Activated CD4-positive, alpha-beta memory T cell treated with anti-CD3 and anti-CD28 coated beads, Interleukin-2, amount 10 ng/mL, durations not matched to agents 7 days and 5 days (primary cell): Measurements from ENCODE around the gene ENDOG. TPM values are rescaled to one million over a fixed set of nuclear protein-coding genes. Genes with fewer than 3 reads are reported as not detected.

Source experiments
- CTCF ChIA-PET: fragments of 350-600 bp; sonication (Branson Sonifier 250); formaldehyde crosslinking; loops from one replicate; lab custom pipeline; 2021; ENCODE audit warnings: antibody characterized with exemption, inconsistent platforms; lab: Charles Lee
- POLR2A ChIA-PET: fragments of 350-600 bp; sonication (Branson Sonifier 250); formaldehyde crosslinking; loops from one replicate; lab custom pipeline; 2021; ENCODE audit warnings: antibody characterized with exemption; lab: Charles Lee
- DNase-seq: peaks from one replicate; pipeline ENCODE4 v3.0.0-alpha.2; 2020
- H3K27ac Mint-ChIP-seq: one replicate; pipeline ENCODE4 v1.8.0; 2021; ENCODE audit warnings: mild to moderate bottlenecking, mixed read lengths
- H3K27me3 Mint-ChIP-seq: one replicate; pipeline ENCODE4 v1.8.0; 2021; ENCODE audit warnings: mixed read lengths
- H3K36me3 Mint-ChIP-seq: one replicate; pipeline ENCODE4 v1.8.0; 2021; ENCODE audit warnings: low read depth, mixed read lengths
- H3K4me1 Mint-ChIP-seq: one replicate; pipeline ENCODE4 v1.8.0; 2021; ENCODE audit warnings: mixed read lengths
- H3K4me3 Mint-ChIP-seq: one replicate; pipeline ENCODE4 v1.8.0; 2021; ENCODE audit warnings: mild to moderate bottlenecking, mixed read lengths
- H3K9me3 Mint-ChIP-seq: one replicate; pipeline ENCODE4 v1.8.0; 2021; ENCODE audit warnings: mixed read lengths
- total RNA-seq, 2 experiments: library from RNA; stranded (reverse); gene quantifications; one replicate each; pipeline ENCODE4 v1.2.3, GENCODE V29; 2021

Gene ENDOG
- total RNA-seq, 2 experiments from 2014 or later = 16.7 to 19.1 TPM

- Mint-ChIP-seq H3K27ac (no peak overlapping the region), H3K9me3 (no peaks in the 10 kb centered on the region), H3K36me3 (peaks cover 18% of the 10 kb centered on the region), H3K27me3 (no peaks in the 10 kb centered on the region), H3K4me1 (no peaks in the 10 kb centered on the region), H3K4me3 (no peak overlapping the region)
- no peak for DNase-seq
- CTCF ChIA-PET = no interaction called here
- POLR2A ChIA-PET = no interaction called here
These were observed 10.5 kb upstream of the ENDOG start for GRCh38 chr9:128807827-128808226.

GRCh38 chr9:128808543-128808942 lies 9.8 kb upstream of the ENDOG start:
- no peak overlapping the region for H3K27ac Mint-ChIP-seq
- no peaks in the 10 kb centered on the region for H3K4me1 Mint-ChIP-seq
- no peaks in the 10 kb centered on the region for H3K9me3 Mint-ChIP-seq
- CTCF ChIA-PET = interaction anchor here (1.1 kb wide), 1 partner anchor 10 kb away, joined by 5 read pairs; the partner anchor contains the start of gene ENDOG
- H3K4me3 Mint-ChIP-seq = no peak overlapping the region
- POLR2A ChIA-PET = interaction anchor here (0.6 to 2.6 kb wide), 2 partner anchors 10 to 379 kb away, joined by 4 to 10 read pairs; partner anchors contain the start of gene ENDOG
- DNase-seq = no peak
- no peaks in the 10 kb centered on the region for H3K27me3 Mint-ChIP-seq
- H3K36me3 Mint-ChIP-seq = peaks cover 12% of the 10 kb centered on the region

- H3K27ac Mint-ChIP-seq = no peak overlapping the region
- no peak overlapping the region for H3K4me3 Mint-ChIP-seq
- ChIA-PET CTCF (interaction anchor here (1.1 kb wide), 1 partner anchor 9 kb away, joined by 5 read pairs; the partner anchor contains the start of gene ENDOG), POLR2A (interaction anchor here (0.6 to 2.6 kb wide), 2 partner anchors 9 to 380 kb away, joined by 4 to 10 read pairs; partner anchors contain the start of gene ENDOG)
- H3K27me3 Mint-ChIP-seq = no peaks in the 10 kb centered on the region
- no peaks in the 10 kb centered on the region for H3K4me1 Mint-ChIP-seq
- peaks cover 9% of the 10 kb centered on the region for H3K36me3 Mint-ChIP-seq
- H3K9me3 Mint-ChIP-seq = no peaks in the 10 kb centered on the region
- no peak for DNase-seq
These were observed 9.2 kb upstream of the ENDOG start for GRCh38 chr9:128809036-128809599.

GRCh38 chr9:128809831-128810230 lies 8.5 kb upstream of the ENDOG start:
- DNase-seq = no peak
- CTCF ChIA-PET = interaction anchor here (1.2 kb wide), 1 partner anchor 9 kb away, joined by 5 read pairs; the partner anchor contains the start of gene ENDOG

DNA sequence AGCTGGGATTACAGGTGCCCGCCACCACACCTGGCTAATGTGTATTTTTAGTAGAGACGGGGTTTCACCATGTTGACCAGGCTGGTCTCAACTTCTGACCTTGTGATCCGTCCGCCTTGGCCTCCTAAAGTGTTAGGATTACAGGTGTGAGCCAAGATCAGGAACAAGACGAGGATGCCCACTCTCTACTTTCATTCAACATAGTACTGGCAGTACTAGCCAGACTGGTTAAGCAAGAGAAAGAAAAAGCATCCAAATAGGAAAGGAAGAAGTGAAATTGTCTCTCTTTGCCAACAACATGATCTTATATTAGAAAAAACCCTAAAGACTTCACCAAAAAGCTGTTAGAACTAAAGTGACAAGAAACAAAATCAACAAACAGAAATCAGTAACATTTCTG lies 7.4 kb upstream of the ENDOG start:
- ChIA-PET POLR2A (interaction anchor here (1.3 to 2.6 kb wide), 2 partner anchors 7 to 19 kb away, joined by 3 to 10 read pairs; partner anchors contain the start of genes ENDOG and SPOUT1), CTCF (interaction anchor here (0.9 to 1.2 kb wide), 3 partner anchors 8 to 117 kb away, joined by 3 to 5 read pairs (median 3); partner anchors contain the start of gene ENDOG)
- Mint-ChIP-seq H3K4me1 (no peaks in the 10 kb centered on the region), H3K36me3 (peaks cover 9% of the 10 kb centered on the region), H3K27ac (no peak overlapping the region), H3K9me3 (no peaks in the 10 kb centered on the region), H3K4me3 (no peak overlapping the region), H3K27me3 (no peaks in the 10 kb centered on the region)
- DNase-seq = no peak

More at GRCh38 chr9:128809831-128810230, 8.5 kb upstream of the ENDOG start:
- Mint-ChIP-seq H3K4me3 (no peak overlapping the region), H3K27ac (peak overlapping the region; percentile 5), H3K4me1 (no peaks in the 10 kb centered on the region), H3K36me3 (peaks cover 9% of the 10 kb centered on the region), H3K27me3 (no peaks in the 10 kb centered on the region), H3K9me3 (no peaks in the 10 kb centered on the region)
- POLR2A ChIA-PET = interaction anchor here (1.3 to 2.6 kb wide), 2 partner anchors 8 to 20 kb away, joined by 3 to 10 read pairs; partner anchors contain the start of genes ENDOG and SPOUT1

DNA sequence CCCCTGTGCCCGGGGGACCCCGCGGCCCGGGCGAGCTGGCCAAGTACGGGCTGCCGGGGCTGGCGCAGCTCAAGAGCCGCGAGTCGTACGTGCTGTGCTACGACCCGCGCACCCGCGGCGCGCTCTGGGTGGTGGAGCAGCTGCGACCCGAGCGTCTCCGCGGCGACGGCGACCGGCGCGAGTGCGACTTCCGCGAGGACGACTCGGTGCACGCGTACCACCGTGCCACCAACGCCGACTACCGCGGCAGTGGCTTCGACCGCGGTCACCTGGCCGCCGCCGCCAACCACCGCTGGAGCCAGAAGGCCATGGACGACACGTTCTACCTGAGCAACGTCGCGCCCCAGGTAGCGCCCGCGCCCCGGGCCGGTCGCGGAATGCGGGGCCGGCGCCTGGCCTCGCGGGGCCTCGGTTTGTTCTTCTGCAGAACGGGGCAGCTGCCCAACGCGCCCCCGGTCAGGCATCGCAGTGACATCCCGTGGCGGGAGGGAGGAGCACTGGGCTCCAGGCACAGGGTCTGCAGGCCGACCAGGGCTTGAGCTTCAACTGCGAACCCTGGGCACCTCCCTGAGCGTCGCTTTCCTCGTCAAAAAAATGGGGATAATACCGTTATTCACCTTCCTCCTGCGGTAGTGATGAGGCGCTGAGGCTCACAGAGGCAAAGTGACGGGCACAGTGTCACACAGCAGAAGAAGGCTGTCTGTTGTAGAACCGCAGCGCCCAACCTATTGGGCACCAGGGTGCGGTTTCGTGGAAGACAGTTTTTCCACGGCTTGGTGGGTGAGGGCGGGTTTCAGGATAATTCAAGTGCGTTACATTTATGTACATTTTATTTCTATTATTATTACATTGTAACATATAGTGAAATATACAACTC lies 777 bp downstream of the ENDOG start:
- H3K27me3 Mint-ChIP-seq = no peaks in the 10 kb centered on the region
- CTCF ChIA-PET = interaction anchor here (0.6 to 3.9 kb wide), 48 partner anchors 8 to 807 kb away, joined by 3 to 59 read pairs (median 4); partner anchors contain the start of genes DOLK, DOLPP1, DYNC2I2 and KYAT1
- H3K27ac Mint-ChIP-seq = peak overlapping the region; percentile 73

GRCh38 chr9:128819716-128820664 lies 1.7 kb downstream of the ENDOG start:
- DNase-seq = no peak
- peaks cover 19% of the 10 kb centered on the region for H3K36me3 Mint-ChIP-seq
- peak overlapping the region; percentile 76 for H3K4me3 Mint-ChIP-seq
- no peak overlapping the region for H3K27ac Mint-ChIP-seq
- CTCF ChIA-PET = interaction anchor here (0.6 to 3.9 kb wide), 4 partner anchors 10 to 261 kb away, joined by 3 to 59 read pairs (median 6); partner anchors contain the start of genes DOLPP1 and SPOUT1
- peaks cover 16% of the 10 kb centered on the region for H3K4me1 Mint-ChIP-seq
- no peaks in the 10 kb centered on the region for H3K9me3 Mint-ChIP-seq
- POLR2A ChIA-PET = interaction anchor here (0.8 to 4.9 kb wide), 6 partner anchors 10 to 171 kb away, joined by 3 to 37 read pairs (median 5); partner anchors contain the start of genes SPOUT1 and ZDHHC12
- no peaks in the 10 kb centered on the region for H3K27me3 Mint-ChIP-seq

More for the DNA sequence above, 777 bp downstream of the ENDOG start:
- Mint-ChIP-seq H3K4me3 (peak overlapping the region; percentile 76), H3K36me3 (peaks cover 18% of the 10 kb centered on the region), H3K4me1 (peaks cover 16% of the 10 kb centered on the region), H3K9me3 (no peaks in the 10 kb centered on the region)
- peak; percentile 45 for DNase-seq
- POLR2A ChIA-PET = interaction anchor here (0.6 to 4.9 kb wide), 17 partner anchors 8 to 266 kb away, joined by 3 to 37 read pairs (median 5); partner anchors contain the start of genes DOLPP1, SET, SPOUT1 and ZDHHC12

GRCh38 chr9:128820665-128821583 lies 2.6 kb downstream of the ENDOG start:
- CTCF ChIA-PET = interaction anchor here (3.9 kb wide), 1 partner anchor 9 kb away, joined by 59 read pairs; the partner anchor contains the start of gene SPOUT1
- no peak for DNase-seq
- POLR2A ChIA-PET = interaction anchor here (0.8 to 4.9 kb wide), 2 partner anchors 9 to 97 kb away, joined by 3 to 37 read pairs; partner anchors contain the start of genes SPOUT1 and ZDHHC12
- H3K9me3 Mint-ChIP-seq = no peaks in the 10 kb centered on the region
- H3K4me1 Mint-ChIP-seq = peaks cover 16% of the 10 kb centered on the region
- peaks cover 25% of the 10 kb centered on the region for H3K36me3 Mint-ChIP-seq
- no peak overlapping the region for H3K27ac Mint-ChIP-seq
- H3K4me3 Mint-ChIP-seq = peak overlapping the region; percentile 24
- H3K27me3 Mint-ChIP-seq = no peaks in the 10 kb centered on the region

- no peak overlapping the region for H3K27ac Mint-ChIP-seq
- H3K36me3 Mint-ChIP-seq = peaks cover 31% of the 10 kb centered on the region
- CTCF ChIA-PET = no interaction called here
- H3K4me1 Mint-ChIP-seq = peaks cover 16% of the 10 kb centered on the region
- POLR2A ChIA-PET = interaction anchor here (0.8 to 4.9 kb wide), 2 partner anchors 8 to 98 kb away, joined by 3 to 37 read pairs; partner anchors contain the start of genes SPOUT1 and ZDHHC12
- H3K27me3 Mint-ChIP-seq = no peaks in the 10 kb centered on the region
- no peak for DNase-seq
- no peak overlapping the region for H3K4me3 Mint-ChIP-seq
- no peaks in the 10 kb centered on the region for H3K9me3 Mint-ChIP-seq
These were observed 3.5 kb downstream of the ENDOG start for GRCh38 chr9:128821584-128822406.

DNA sequence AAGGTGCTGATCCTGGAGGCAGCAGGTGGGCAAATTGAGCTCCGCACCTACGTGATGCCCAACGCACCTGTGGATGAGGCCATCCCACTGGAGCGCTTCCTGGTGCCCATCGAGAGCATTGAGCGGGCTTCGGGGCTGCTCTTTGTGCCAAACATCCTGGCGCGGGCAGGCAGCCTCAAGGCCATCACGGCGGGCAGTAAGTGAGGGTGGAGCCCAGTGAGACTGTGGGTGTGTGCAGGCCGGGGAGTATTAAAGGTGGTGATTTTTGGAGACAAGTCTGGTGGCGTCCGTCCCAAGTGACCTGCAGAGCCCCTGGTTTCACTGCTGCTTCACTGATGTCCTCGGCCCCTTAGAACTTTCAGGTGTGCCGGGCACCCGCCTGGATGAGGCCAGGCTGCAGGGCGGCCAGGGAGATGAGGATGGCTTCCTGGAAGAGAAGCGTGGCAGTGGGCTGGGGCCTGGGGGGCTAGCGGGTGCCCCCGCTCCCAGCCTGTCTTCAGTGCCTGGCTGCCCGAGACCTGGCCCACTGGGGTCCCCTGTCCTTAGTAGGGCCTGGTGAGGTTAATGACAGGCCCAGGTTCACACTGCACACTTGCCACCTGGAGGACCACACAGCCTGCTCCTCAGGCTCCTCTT lies 4.2 kb downstream of the ENDOG start:
- Mint-ChIP-seq H3K27ac (no peak overlapping the region), H3K27me3 (no peaks in the 10 kb centered on the region), H3K9me3 (no peaks in the 10 kb centered on the region), H3K4me1 (peaks cover 18% of the 10 kb centered on the region), H3K4me3 (no peak overlapping the region), H3K36me3 (peaks cover 37% of the 10 kb centered on the region)
- CTCF ChIA-PET = no interaction called here
- DNase-seq = no peak
- POLR2A ChIA-PET = no interaction called here
